ENCODE measurements around the gene KIDINS220. TPM values are rescaled to one million over a fixed set of nuclear protein-coding genes. Genes with fewer than 3 reads are reported as not detected.

KIDINS220 gene
- polyA plus RNA-seq, 1 donor from 2014 or later: 329 TPM

DNA sequence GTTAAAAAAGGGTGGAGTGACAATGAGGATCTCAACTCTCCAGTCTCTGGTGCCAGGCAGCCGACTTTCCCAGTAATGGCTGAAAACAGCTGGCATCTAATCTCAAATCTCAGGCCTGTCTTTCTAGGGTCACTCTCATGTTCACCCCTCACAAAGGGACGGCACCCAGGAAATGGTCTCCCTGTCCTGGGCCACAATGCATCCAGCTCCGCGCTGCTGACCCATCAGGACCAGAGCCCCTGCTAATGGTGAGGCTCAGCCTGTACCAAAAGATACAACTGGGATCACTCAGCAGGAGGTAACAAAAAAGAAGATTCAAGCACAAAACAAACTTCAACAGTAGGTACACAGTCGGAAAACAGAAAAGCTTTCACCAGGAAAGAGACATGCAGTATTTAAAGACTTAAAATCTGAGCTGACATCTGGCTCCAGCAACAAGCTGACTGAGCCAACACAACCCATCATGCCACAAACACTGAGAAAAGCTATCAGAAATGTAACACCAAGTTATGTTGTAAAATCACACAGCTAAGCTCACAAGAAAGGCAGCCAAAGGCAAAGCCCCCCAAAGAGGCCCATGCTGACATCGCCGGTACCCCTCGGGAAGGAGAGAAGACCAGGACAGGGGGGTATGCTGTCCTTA, 13.6 kb upstream of the KIDINS220 start:
- Histone ChIP-seq H3K4me2 (ENCODE audit: low read length) (no peak overlapping the region), H3K79me2 (replicated peaks; ENCODE audit: insufficient read depth, low read length) (no peaks in the 10 kb centered on the region), H2AFZ (ENCODE audit: low read depth, low read length) (no peak overlapping the region), H3K9ac (ENCODE audit: low read length) (no peak overlapping the region), H3K9me2 (ENCODE audit: insufficient read depth, low read length) (no peaks in the 10 kb centered on the region), H3K27ac (ENCODE audit: low read length) (no peak overlapping the region), H4K20me1 (ENCODE audit: insufficient read depth) (no peaks in the 10 kb centered on the region), H3K36me3 (ENCODE audit: insufficient read depth, low read length) (no peaks in the 10 kb centered on the region), H3F3A (ENCODE audit: insufficient read depth, low read length, poor library complexity, severe bottlenecking) (no peaks in the 10 kb centered on the region), H3K4me3 (ENCODE audit: low read length) (no peak overlapping the region), H3K9me3 (ENCODE audit: low read length) (no peaks in the 10 kb centered on the region), H3K27me3 (ENCODE audit: insufficient read depth, low read depth, low read length) (no peaks in the 10 kb centered on the region)
- no peak for TF ChIP-seq TAF1 (IDR thresholded peaks at IDR 0.05; ENCODE audit: low read depth)
- TF ChIP-seq EP300 (conservative IDR thresholded peaks at IDR 0.05; ENCODE audit: poor library complexity, severe bottlenecking): no peak

DNA sequence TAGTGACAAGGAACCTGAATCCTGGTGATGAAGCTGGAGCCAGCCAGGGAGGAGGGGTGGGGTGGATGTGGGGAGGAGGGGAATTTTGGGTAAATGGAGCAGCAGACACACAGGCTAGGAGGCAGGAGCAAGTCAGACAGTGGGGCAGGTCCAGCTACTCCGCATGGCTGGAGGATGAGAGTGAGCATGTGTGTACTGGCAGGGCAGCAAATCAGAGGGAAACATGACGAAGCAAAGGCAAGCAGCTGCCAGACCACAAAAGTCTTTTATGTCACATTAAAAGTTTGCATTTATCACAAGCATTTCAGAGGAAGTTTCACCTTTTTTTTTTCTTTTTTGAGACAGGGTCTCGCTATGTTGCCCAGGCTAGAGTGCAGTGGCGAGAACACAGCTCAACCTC, 11.9 kb upstream of the KIDINS220 start:
- Histone ChIP-seq H3K9me3 (ENCODE audit: low read length) (no peaks in the 10 kb centered on the region), H3K27me3 (ENCODE audit: insufficient read depth, low read depth, low read length) (no peaks in the 10 kb centered on the region), H3F3A (ENCODE audit: insufficient read depth, low read length, poor library complexity, severe bottlenecking) (no peaks in the 10 kb centered on the region), H3K4me3 (ENCODE audit: low read length) (no peak overlapping the region), H3K9ac (ENCODE audit: low read length) (no peak overlapping the region), H3K4me2 (ENCODE audit: low read length) (no peak overlapping the region), H3K9me2 (ENCODE audit: insufficient read depth, low read length) (no peaks in the 10 kb centered on the region), H3K79me2 (replicated peaks; ENCODE audit: insufficient read depth, low read length) (no peaks in the 10 kb centered on the region), H3K36me3 (ENCODE audit: insufficient read depth, low read length) (no peaks in the 10 kb centered on the region), H2AFZ (ENCODE audit: low read depth, low read length) (no peak overlapping the region), H3K27ac (ENCODE audit: low read length) (no peak overlapping the region), H4K20me1 (ENCODE audit: insufficient read depth) (no peaks in the 10 kb centered on the region)
- TF ChIP-seq RAD21 (conservative IDR thresholded peaks at IDR 0.05): no peak
- no peak for TF ChIP-seq MXI1 (conservative IDR thresholded peaks at IDR 0.05; ENCODE audit: poor library complexity, severe bottlenecking)
- TF ChIP-seq POLR2AphosphoS5 (IDR thresholded peaks at IDR 0.05): no peak
- no peak for TF ChIP-seq TAF1 (IDR thresholded peaks at IDR 0.05; ENCODE audit: low read depth)
- TF ChIP-seq, protein P1, sequence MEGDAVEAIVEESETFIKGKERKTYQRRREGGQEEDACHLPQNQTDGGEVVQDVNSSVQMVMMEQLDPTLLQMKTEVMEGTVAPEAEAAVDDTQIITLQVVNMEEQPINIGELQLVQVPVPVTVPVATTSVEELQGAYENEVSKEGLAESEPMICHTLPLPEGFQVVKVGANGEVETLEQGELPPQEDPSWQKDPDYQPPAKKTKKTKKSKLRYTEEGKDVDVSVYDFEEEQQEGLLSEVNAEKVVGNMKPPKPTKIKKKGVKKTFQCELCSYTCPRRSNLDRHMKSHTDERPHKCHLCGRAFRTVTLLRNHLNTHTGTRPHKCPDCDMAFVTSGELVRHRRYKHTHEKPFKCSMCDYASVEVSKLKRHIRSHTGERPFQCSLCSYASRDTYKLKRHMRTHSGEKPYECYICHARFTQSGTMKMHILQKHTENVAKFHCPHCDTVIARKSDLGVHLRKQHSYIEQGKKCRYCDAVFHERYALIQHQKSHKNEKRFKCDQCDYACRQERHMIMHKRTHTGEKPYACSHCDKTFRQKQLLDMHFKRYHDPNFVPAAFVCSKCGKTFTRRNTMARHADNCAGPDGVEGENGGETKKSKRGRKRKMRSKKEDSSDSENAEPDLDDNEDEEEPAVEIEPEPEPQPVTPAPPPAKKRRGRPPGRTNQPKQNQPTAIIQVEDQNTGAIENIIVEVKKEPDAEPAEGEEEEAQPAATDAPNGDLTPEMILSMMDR (IDR thresholded peaks at IDR 0.05; ENCODE audit: poor library complexity, severe bottlenecking): no peak
- TF ChIP-seq EZH2 (IDR thresholded peaks at IDR 0.05; ENCODE audit: borderline replicate concordance, insufficient read depth, low read length, poor library complexity, severe bottlenecking): no peak
- TF ChIP-seq EP300 (conservative IDR thresholded peaks at IDR 0.05; ENCODE audit: poor library complexity, severe bottlenecking): no peak
- TF ChIP-seq, protein P2, sequence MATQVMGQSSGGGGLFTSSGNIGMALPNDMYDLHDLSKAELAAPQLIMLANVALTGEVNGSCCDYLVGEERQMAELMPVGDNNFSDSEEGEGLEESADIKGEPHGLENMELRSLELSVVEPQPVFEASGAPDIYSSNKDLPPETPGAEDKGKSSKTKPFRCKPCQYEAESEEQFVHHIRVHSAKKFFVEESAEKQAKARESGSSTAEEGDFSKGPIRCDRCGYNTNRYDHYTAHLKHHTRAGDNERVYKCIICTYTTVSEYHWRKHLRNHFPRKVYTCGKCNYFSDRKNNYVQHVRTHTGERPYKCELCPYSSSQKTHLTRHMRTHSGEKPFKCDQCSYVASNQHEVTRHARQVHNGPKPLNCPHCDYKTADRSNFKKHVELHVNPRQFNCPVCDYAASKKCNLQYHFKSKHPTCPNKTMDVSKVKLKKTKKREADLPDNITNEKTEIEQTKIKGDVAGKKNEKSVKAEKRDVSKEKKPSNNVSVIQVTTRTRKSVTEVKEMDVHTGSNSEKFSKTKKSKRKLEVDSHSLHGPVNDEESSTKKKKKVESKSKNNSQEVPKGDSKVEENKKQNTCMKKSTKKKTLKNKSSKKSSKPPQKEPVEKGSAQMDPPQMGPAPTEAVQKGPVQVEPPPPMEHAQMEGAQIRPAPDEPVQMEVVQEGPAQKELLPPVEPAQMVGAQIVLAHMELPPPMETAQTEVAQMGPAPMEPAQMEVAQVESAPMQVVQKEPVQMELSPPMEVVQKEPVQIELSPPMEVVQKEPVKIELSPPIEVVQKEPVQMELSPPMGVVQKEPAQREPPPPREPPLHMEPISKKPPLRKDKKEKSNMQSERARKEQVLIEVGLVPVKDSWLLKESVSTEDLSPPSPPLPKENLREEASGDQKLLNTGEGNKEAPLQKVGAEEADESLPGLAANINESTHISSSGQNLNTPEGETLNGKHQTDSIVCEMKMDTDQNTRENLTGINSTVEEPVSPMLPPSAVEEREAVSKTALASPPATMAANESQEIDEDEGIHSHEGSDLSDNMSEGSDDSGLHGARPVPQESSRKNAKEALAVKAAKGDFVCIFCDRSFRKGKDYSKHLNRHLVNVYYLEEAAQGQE (IDR thresholded peaks at IDR 0.05; ENCODE audit: borderline replicate concordance): no peak
- TF ChIP-seq SMC3 (conservative IDR thresholded peaks at IDR 0.05; ENCODE audit: poor library complexity): no peak
